GM15510 (cell line): ENCODE data around the gene ADARB2.

Experiments used
- POLR2A ChIP-seq: IDR thresholded peaks from 3 replicates; pipeline ENCODE4 v1.6.1; 2011; ENCODE audit warnings: borderline replicate concordance; ENCODE audit not compliant: insufficient read length; ENCODE audit errors: extremely low read depth

ADARB2 gene

GRCh38 chr10:1374511-1375345 lies 362.6 kb downstream of the ADARB2 start:
- TF ChIP-seq POLR2A = no peak

- TF ChIP-seq POLR2A = no peak
Observed at GRCh38 chr10:1373287-1373686, 364.0 kb downstream of the ADARB2 start.

GRCh38 chr10:1372212-1372611 lies 365.1 kb downstream of the ADARB2 start:
- no peak for TF ChIP-seq POLR2A

- TF ChIP-seq POLR2A = no peak
Observed at GRCh38 chr10:1370298-1370697, 367.0 kb downstream of the ADARB2 start.

- no peak for TF ChIP-seq POLR2A
Observed at GRCh38 chr10:1369665-1370064, 367.7 kb downstream of the ADARB2 start.

GRCh38 chr10:1369197-1369596 lies 368.1 kb downstream of the ADARB2 start:
- no peak for TF ChIP-seq POLR2A

GRCh38 chr10:1368842-1369171 lies 368.5 kb downstream of the ADARB2 start:
- TF ChIP-seq POLR2A = no peak

- TF ChIP-seq POLR2A = no peak
Observed at GRCh38 chr10:1367938-1368841, 369.1 kb downstream of the ADARB2 start.

GRCh38 chr10:1366811-1367425 lies 370.4 kb downstream of the ADARB2 start:
- TF ChIP-seq POLR2A = no peak

- no peak for TF ChIP-seq POLR2A
Observed at GRCh38 chr10:1366322-1366691, 371.0 kb downstream of the ADARB2 start.

GRCh38 chr10:1365540-1366321 lies 371.6 kb downstream of the ADARB2 start:
- TF ChIP-seq POLR2A = no peak

GRCh38 chr10:1364151-1364910 lies 373.0 kb downstream of the ADARB2 start:
- TF ChIP-seq POLR2A = no peak

GRCh38 chr10:1363446-1364121 lies 373.7 kb downstream of the ADARB2 start:
- no peak for TF ChIP-seq POLR2A
